ENCODE measurements around the gene DEXI.

The DEXI gene

GRCh38 chr16:10896723-10897122, 45.5 kb downstream of the DEXI start:
- no peak overlapping the region for H3K4me3 ChIP-seq (replicated peaks in 1 of 2; ENCODE audit: low read depth in 2 of 2, low read length in 2 of 2)
- no peak for DNase-seq (ENCODE audit: low read depth in 2 of 2)
- TF ChIP-seq, protein P1, sequence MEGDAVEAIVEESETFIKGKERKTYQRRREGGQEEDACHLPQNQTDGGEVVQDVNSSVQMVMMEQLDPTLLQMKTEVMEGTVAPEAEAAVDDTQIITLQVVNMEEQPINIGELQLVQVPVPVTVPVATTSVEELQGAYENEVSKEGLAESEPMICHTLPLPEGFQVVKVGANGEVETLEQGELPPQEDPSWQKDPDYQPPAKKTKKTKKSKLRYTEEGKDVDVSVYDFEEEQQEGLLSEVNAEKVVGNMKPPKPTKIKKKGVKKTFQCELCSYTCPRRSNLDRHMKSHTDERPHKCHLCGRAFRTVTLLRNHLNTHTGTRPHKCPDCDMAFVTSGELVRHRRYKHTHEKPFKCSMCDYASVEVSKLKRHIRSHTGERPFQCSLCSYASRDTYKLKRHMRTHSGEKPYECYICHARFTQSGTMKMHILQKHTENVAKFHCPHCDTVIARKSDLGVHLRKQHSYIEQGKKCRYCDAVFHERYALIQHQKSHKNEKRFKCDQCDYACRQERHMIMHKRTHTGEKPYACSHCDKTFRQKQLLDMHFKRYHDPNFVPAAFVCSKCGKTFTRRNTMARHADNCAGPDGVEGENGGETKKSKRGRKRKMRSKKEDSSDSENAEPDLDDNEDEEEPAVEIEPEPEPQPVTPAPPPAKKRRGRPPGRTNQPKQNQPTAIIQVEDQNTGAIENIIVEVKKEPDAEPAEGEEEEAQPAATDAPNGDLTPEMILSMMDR (IDR thresholded peaks at IDR 0.05; ENCODE audit: low read depth, low read length): no peak

GRCh38 chr16:10896165-10896564, 46.1 kb downstream of the DEXI start:
- DNase-seq (ENCODE audit: low read depth in 2 of 2): no peak
- TF ChIP-seq, protein P1 (IDR thresholded peaks at IDR 0.05; ENCODE audit: low read depth, low read length): no peak
- no peak overlapping the region for H3K4me3 ChIP-seq (replicated peaks in 1 of 2; ENCODE audit: low read depth in 2 of 2, low read length in 2 of 2)

GRCh38 chr16:10895053-10895946, 47.0 kb downstream of the DEXI start:
- peak; percentile 28 to 40 for DNase-seq (ENCODE audit: low read depth in 2 of 2)
- TF ChIP-seq, protein P1 (IDR thresholded peaks at IDR 0.05; ENCODE audit: low read depth, low read length): no peak
- H3K4me3 ChIP-seq (replicated peaks in 1 of 2; ENCODE audit: low read depth in 2 of 2, low read length in 2 of 2): no peak overlapping the region

DNA sequence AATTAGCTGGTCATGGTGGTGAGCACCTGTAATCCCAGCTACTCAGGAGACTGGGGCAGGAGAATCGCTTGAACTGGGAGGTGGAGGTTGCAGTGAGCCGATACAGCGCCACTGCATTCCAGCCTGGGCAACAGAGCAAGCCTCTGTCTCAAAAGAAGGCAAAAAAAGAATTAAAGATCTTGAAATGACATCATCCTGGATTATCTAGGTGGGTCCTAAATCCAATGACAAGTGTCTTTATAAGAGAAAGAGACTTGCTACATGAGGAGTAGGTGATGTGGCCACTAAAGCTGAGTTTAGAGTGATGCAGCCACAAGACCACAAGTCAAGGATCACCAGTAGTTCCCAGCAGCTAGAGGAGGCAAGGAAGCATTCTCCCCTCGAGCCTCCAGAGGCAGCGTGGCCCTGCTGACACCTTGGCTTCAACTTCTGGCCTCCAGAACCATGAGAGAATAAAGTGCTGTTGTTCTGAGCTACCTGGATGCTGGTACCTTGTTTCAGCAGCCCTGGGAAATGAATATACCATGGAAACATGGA, 49.4 kb downstream of the DEXI start:
- no peak overlapping the region for H3K4me3 ChIP-seq (replicated peaks in 1 of 2; ENCODE audit: low read depth in 2 of 2, low read length in 2 of 2)
- no peak for DNase-seq (ENCODE audit: low read depth in 2 of 2)
- TF ChIP-seq, protein P1 (IDR thresholded peaks at IDR 0.05; ENCODE audit: low read depth, low read length): no peak

GRCh38 chr16:10889855-10890254, 52.4 kb downstream of the DEXI start:
- H3K4me3 ChIP-seq (replicated peaks in 1 of 2; ENCODE audit: low read depth in 2 of 2, low read length in 2 of 2): no peak overlapping the region
- DNase-seq (ENCODE audit: low read depth in 2 of 2): no peak
- TF ChIP-seq, protein P1 (IDR thresholded peaks at IDR 0.05; ENCODE audit: low read depth, low read length): no peak

DNA sequence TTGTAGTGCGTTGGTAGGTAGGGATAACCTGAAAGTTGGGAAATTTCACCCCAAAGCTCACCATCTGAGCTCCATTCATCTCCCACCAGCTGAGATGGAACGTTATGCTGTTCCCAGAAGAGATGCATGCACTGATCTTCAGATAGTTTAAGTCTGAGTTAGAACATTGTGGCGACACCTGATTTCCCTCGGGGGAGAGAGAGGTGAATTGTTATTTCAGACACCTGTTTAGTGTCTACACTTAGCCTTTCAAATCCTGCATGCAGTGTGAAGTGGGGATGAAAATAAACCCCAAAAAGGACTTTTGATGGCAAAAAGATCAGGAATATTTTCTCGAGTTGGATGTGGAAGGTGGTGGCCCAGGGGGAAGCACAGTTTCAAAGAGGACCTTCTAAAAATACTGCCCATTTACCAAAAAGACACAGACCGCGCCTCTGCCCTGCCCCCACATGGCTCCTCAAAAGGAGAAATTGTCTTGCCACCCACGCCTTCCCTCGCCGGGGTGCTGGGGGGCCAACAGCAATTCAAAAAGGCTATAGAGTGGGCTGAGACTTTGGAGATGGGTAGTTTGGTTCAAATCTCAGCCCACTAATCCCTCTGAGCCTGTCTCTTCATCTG, 53.8 kb downstream of the DEXI start:
- H3K4me3 ChIP-seq (replicated peaks in 1 of 2; ENCODE audit: low read depth in 2 of 2, low read length in 2 of 2): no peak overlapping the region
- no peak for DNase-seq (ENCODE audit: low read depth in 2 of 2)
- TF ChIP-seq, protein P1 (IDR thresholded peaks at IDR 0.05; ENCODE audit: low read depth, low read length): no peak

Measured in cardiac fibroblast (primary cell).